Testis (tissue), 2 donors: Measurements from ENCODE around the gene ITPK1.

Experiments
- POLR2A ChIP-seq: fragments of 450-650 bp; IDR thresholded peaks from one replicate; pipeline ENCODE4 v1.6.1; 2017; ENCODE audit warnings: antibody characterized with exemption, mild to moderate bottlenecking, moderate library complexity
- TF ChIP-seq, protein P1 (sequence below), 3 experiments: fragments of 450-650 bp in 2 of 3; fragments of 200-600 bp in 1 of 3; sonication (generic) in 1 of 3; IDR thresholded peaks; one replicate each; pipeline ENCODE4 v1.5.1; 2016 to 2019; ENCODE audit warnings: antibody characterized with exemption in 3 of 3, mild to moderate bottlenecking in 2 of 3, moderate library complexity in 1 of 3

DNA sequence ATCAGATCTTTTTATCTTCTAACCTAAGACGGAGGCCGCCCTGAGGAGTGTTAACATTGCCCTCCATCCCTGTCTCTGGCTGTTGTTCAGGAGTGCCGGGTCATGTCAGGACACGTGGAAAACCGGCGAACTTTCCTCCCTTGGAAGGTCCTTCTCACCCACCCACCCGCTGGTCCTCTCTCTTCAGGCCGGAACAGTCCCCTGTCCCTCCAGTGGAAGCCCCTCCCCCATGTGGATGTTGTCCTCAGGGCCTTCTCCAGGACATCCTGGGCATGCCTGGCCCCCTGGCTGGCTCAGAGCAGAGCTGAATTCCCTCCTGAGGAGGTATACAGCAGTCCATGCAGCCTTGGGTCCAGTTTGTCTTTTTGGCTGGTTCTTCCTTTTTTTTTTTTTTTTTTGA, 20.3 kb upstream of the ITPK1 start:
- TF ChIP-seq, protein P1, sequence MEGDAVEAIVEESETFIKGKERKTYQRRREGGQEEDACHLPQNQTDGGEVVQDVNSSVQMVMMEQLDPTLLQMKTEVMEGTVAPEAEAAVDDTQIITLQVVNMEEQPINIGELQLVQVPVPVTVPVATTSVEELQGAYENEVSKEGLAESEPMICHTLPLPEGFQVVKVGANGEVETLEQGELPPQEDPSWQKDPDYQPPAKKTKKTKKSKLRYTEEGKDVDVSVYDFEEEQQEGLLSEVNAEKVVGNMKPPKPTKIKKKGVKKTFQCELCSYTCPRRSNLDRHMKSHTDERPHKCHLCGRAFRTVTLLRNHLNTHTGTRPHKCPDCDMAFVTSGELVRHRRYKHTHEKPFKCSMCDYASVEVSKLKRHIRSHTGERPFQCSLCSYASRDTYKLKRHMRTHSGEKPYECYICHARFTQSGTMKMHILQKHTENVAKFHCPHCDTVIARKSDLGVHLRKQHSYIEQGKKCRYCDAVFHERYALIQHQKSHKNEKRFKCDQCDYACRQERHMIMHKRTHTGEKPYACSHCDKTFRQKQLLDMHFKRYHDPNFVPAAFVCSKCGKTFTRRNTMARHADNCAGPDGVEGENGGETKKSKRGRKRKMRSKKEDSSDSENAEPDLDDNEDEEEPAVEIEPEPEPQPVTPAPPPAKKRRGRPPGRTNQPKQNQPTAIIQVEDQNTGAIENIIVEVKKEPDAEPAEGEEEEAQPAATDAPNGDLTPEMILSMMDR (IDR thresholded peaks at IDR 0.05): no peak
- no peak for TF ChIP-seq POLR2A
